HFFc6 (cell line): ENCODE data around the gene ERH. TPM values are rescaled to one million over a fixed set of nuclear protein-coding genes. Genes with fewer than 3 reads are reported as not detected.

ENCODE experiments used
- DNase-seq: peaks from one replicate; pipeline ENCODE4 v3.0.0-alpha.2; 2018
- H3K27ac Mint-ChIP-seq: 2 replicates; pipeline ENCODE4 v1.8.0; 2020; ENCODE audit warnings: mild to moderate bottlenecking, mixed read lengths
- H3K27me3 Mint-ChIP-seq: 2 replicates; pipeline ENCODE4 v1.8.0; 2021; ENCODE audit warnings: mild to moderate bottlenecking, moderate library complexity, mixed read lengths; ENCODE audit not compliant: insufficient read depth
- H3K36me3 Mint-ChIP-seq: 2 replicates; pipeline ENCODE4 v1.8.0; 2021; ENCODE audit warnings: low read depth, mixed read lengths
- H3K4me1 Mint-ChIP-seq: 2 replicates; pipeline ENCODE4 v1.8.0; 2020; ENCODE audit warnings: low read depth, mixed read lengths
- H3K4me3 Mint-ChIP-seq: 2 replicates; pipeline ENCODE4 v1.8.0; 2020; ENCODE audit warnings: mild to moderate bottlenecking, moderate library complexity, mixed read lengths
- H3K9me3 Mint-ChIP-seq: 2 replicates; pipeline ENCODE4 v1.8.0; 2020; ENCODE audit warnings: mild to moderate bottlenecking, mixed read lengths
- CTCF ChIP-seq: fragments of 200-600 bp; sonication (generic); IDR thresholded peaks from 2 replicates; pipeline ENCODE4 v1.5.0; 2021; ENCODE audit warnings: antibody characterized with exemption, mild to moderate bottlenecking
- long read RNA-seq: library from polyadenylated mRNA; unstranded; transcript quantifications from one replicate; pipeline ENCODE4 v2.0.0, GENCODE V29; 2019
- total RNA-seq, 6 experiments: library from RNA; stranded (reverse); fragmentation: NEBNext Ultra II Directional; extraction: Animal tissue kit (Norgen Biotek cat#: 25700); gene quantifications; 2 replicates in 1 of 6; 3 replicates in 5 of 6; pipeline ENCODE4 v1.2.3, GENCODE V29; 2021

The ERH gene
- total RNA-seq = 100 to 1,000 TPM; 221 to 287 (median 268) TPM
- long read RNA-seq, transcript ERH-203 (4 exons, 1,124 nt) = major isoform, 54 of 59 reads
- long read RNA-seq, partial matches to known transcripts = 0 of 59 reads
- long read RNA-seq, other reads (novel, unspliced or antisense) = 5 of 59 reads

DNA sequence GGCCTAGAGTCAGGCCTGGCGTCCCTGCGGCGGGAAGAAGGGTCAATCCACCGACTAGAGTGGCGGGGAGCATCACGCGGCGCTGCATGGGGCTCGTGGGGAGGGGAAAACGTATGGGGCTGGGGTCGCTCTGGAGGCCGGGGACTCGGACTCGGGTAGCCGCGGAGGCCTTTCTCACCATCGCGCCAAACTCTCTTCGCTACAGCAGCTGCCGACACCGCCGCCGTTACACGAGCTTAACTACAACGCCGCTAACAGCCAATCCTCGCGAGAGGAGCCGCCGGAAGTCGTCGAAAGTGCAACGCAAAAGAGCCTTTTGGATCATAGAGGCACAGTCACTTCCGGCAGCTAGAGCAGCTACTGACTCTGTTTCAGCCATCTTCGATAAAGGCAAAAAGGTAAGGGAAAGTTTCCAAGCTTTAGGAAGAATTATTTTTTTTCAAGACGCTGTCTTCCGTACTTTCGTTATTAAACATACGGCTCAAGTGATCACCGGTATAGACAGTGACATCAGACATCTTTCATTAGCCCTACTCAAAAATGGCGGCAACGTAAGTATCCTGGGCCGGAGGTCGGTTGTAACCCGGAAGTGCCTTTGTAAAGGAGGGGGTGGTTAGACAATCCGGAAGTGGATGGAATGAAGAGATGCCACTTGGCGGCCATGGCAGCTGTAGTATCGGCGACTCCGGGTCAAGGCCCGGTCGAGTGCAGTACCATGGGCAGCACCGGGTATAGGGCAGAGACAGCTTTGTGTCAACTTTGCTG, at the start of gene ERH, which contains the start of gene SLC39A9:
TSS of gene ERH (minus strand) at position 247 of the 765 bp plus-strand sequence. CDS start at position 181, 66 bp downstream.
TSS of gene SLC39A9 (plus strand) at position 640 of the 765 bp plus-strand sequence. CDS start 678 bp downstream, outside the sequence.
- Mint-ChIP-seq H3K9me3 (no peaks in the 10 kb centered on the region; the same call in 1 of the 2 replicates), H3K27me3 (no peaks in the 10 kb centered on the region; the same call in 1 of the 2 replicates), H3K4me3 (peak within 1 kb of the TSS; percentile 96), H3K4me1 (peaks cover 51% of the 10 kb centered on the region), H3K27ac (peak within 1 kb of the TSS; percentile 99), H3K36me3 (peaks cover 41% of the 10 kb centered on the region)
- TF ChIP-seq CTCF = no peak
- DNase-seq = peak; percentile 96

- Mint-ChIP-seq H3K9me3 (no peaks in the 10 kb centered on the region), H3K4me3 (no peak overlapping the region), H3K36me3 (peaks cover 38% of the 10 kb centered on the region), H3K27me3 (no peaks in the 10 kb centered on the region), H3K4me1 (peaks cover 9% of the 10 kb centered on the region), H3K27ac (no peak overlapping the region)
- DNase-seq = no peak
- TF ChIP-seq CTCF = no peak
Measured at GRCh38 chr14:69443296-69443805, 45.3 kb upstream of the ERH start.

GRCh38 chr14:69441948-69442347, 43.8 kb upstream of the ERH start:
- Mint-ChIP-seq H3K4me1 (peaks cover 9% of the 10 kb centered on the region), H3K27ac (no peak overlapping the region), H3K4me3 (no peak overlapping the region), H3K36me3 (peaks cover 35% of the 10 kb centered on the region), H3K27me3 (no peaks in the 10 kb centered on the region), H3K9me3 (no peaks in the 10 kb centered on the region)
- TF ChIP-seq CTCF = no peak
- DNase-seq = no peak

DNA sequence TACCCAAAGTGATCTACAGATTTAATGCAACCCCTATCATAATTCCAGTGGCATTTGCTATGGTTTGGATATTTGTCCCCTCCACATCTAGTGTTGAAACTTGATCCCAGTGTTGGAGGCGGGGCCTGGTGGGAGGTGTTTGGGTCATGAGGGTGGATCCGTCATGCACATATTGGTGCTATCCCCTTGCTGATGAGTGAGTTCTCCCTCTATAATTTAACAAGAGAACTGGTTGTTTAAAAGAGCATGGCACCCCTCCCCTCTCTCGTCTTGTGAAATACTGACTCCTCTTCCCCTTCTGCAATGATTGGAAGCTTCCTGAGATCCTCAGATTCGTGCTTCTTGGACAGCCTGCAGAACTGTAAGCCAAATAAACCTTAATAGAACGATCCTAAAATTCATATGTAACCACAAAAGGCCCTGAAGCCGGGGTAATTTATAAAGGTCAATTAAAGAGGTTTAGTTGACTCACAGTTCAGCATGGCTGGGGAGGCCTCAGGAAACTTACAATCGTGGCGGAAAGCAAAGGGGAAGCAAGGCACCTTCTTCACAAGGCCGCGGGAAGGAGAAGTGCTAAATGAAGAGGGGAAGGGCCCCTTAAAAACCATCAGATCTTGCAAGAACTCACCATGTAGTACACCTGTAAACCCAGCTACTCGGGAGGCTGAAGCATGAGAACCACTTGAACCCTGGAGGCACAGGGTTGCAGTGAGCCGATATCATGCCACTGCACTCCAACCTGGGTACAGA, 41.6 kb upstream of the ERH start:
- no peaks in the 10 kb centered on the region for H3K27me3 Mint-ChIP-seq
- H3K4me3 Mint-ChIP-seq = no peak overlapping the region
- peaks cover 26% of the 10 kb centered on the region for H3K36me3 Mint-ChIP-seq
- no peak for TF ChIP-seq CTCF
- DNase-seq = no peak
- H3K4me1 Mint-ChIP-seq = peaks cover 9% of the 10 kb centered on the region
- no peaks in the 10 kb centered on the region for H3K9me3 Mint-ChIP-seq
- no peak overlapping the region for H3K27ac Mint-ChIP-seq

- Mint-ChIP-seq H3K9me3 (no peaks in the 10 kb centered on the region), H3K27ac (peak overlapping the region; percentile 22; the same call in 1 of the 2 replicates), H3K4me3 (no peak overlapping the region), H3K36me3 (peaks cover 6% of the 10 kb centered on the region), H3K4me1 (peaks cover 15% of the 10 kb centered on the region), H3K27me3 (no peaks in the 10 kb centered on the region)
- DNase-seq = peak; percentile 33
- no peak for TF ChIP-seq CTCF
Measured at GRCh38 chr14:69432364-69432763, 34.3 kb upstream of the ERH start.
